ENCODE results near the gene ECM2. TPM values are rescaled to one million over a fixed set of nuclear protein-coding genes. Genes with fewer than 3 reads are reported as not detected.
A peak's percentile ranks its signal among the peaks of the same experiment; 100 is the strongest.

Gene ECM2
- total and polyA plus RNA-seq, 2 donors (not counting 1 experiment from before 2014, with no cell fraction given): 6.8 to 17.2 TPM

- Histone ChIP-seq H3K4me1 (ENCODE audit: control insufficient read depth, extremely low read depth, insufficient read depth, low read length) (peaks cover 29% of the 10 kb centered on the region), H3K36me3 (ENCODE audit: control insufficient read depth, insufficient read depth, low read length) (no peaks in the 10 kb centered on the region), H3K9me3 (ENCODE audit: control insufficient read depth, insufficient read depth, low read depth, low read length) (no peaks in the 10 kb centered on the region), H3K27me3 (ENCODE audit: control insufficient read depth, insufficient read depth, low read length) (no peaks in the 10 kb centered on the region), H3K9ac (ENCODE audit: insufficient read depth, low read length) (no peak overlapping the region), H4K20me1 (ENCODE audit: control insufficient read depth, extremely low read depth, insufficient read depth, low read length) (no peaks in the 10 kb centered on the region), H3K27ac (ENCODE audit: insufficient read depth, low read length) (peak overlapping the region; percentile 82), H2AFZ (ENCODE audit: low read length) (no peak overlapping the region), H3K79me2 (ENCODE audit: control insufficient read depth, insufficient read depth, low read length) (no peaks in the 10 kb centered on the region), H3K4me2 (ENCODE audit: extremely low read depth, insufficient read depth, low read length) (peak overlapping the region; percentile 73), H3K4me3 (replicated peaks in 1 of 4; ENCODE audit: control extremely low read depth in 1 of 4, insufficient read depth in 1 of 4, low read depth in 3 of 4, low read length in 4 of 4) (peak overlapping the region in 2 of 4 experiments; percentile 29 to 68)
- peak; percentile 97 for DNase-seq (ENCODE audit: low read depth in 2 of 2)
- TF ChIP-seq CTCF (conservative IDR thresholded peaks at IDR 0.05 in 1 of 2, IDR thresholded peaks at IDR 0.05 in 1 of 2; ENCODE audit: low read depth in 1 of 2, low read length in 2 of 2) (no peak), EZH2 (IDR thresholded peaks at IDR 0.05; ENCODE audit: low read length, missing control alignments) (no peak)
Observed at GRCh38 chr9:92506184-92506857, 29.5 kb downstream of the ECM2 start.

- H3K4me2 ChIP-seq (ENCODE audit: extremely low read depth, insufficient read depth, low read length): no peak overlapping the region
- no peak overlapping the region for H3K9ac ChIP-seq (ENCODE audit: insufficient read depth, low read length)
- H4K20me1 ChIP-seq (ENCODE audit: control insufficient read depth, extremely low read depth, insufficient read depth, low read length): no peaks in the 10 kb centered on the region
- H3K27ac ChIP-seq (ENCODE audit: insufficient read depth, low read length): peak overlapping the region; percentile 15
- H3K4me1 ChIP-seq (ENCODE audit: control insufficient read depth, extremely low read depth, insufficient read depth, low read length): peaks cover 29% of the 10 kb centered on the region
- H3K4me3 ChIP-seq (replicated peaks in 1 of 4; ENCODE audit: control extremely low read depth in 1 of 4, insufficient read depth in 1 of 4, low read depth in 3 of 4, low read length in 4 of 4): peak overlapping the region in 1 of 4 experiments; percentile 68
- TF ChIP-seq CTCF (conservative IDR thresholded peaks at IDR 0.05 in 1 of 2, IDR thresholded peaks at IDR 0.05 in 1 of 2; ENCODE audit: low read depth in 1 of 2, low read length in 2 of 2): no peak
- TF ChIP-seq EZH2 (IDR thresholded peaks at IDR 0.05; ENCODE audit: low read length, missing control alignments): no peak
- no peaks in the 10 kb centered on the region for H3K27me3 ChIP-seq (ENCODE audit: control insufficient read depth, insufficient read depth, low read length)
- H3K79me2 ChIP-seq (ENCODE audit: control insufficient read depth, insufficient read depth, low read length): no peaks in the 10 kb centered on the region
- H2AFZ ChIP-seq (ENCODE audit: low read length): peak overlapping the region; percentile 49
- H3K9me3 ChIP-seq (ENCODE audit: control insufficient read depth, insufficient read depth, low read depth, low read length): no peaks in the 10 kb centered on the region
- peak; percentile 22 to 89 for DNase-seq (ENCODE audit: low read depth in 2 of 2)
- no peaks in the 10 kb centered on the region for H3K36me3 ChIP-seq (ENCODE audit: control insufficient read depth, insufficient read depth, low read length)
Observed at GRCh38 chr9:92504881-92505280, 30.9 kb downstream of the ECM2 start.

GRCh38 chr9:92503156-92503555 lies 32.6 kb downstream of the ECM2 start:
- peaks cover 27% of the 10 kb centered on the region for H3K4me1 ChIP-seq (ENCODE audit: control insufficient read depth, extremely low read depth, insufficient read depth, low read length)

More at GRCh38 chr9:92503156-92503555, 32.6 kb downstream of the ECM2 start:
- no peak overlapping the region for H3K9ac ChIP-seq (ENCODE audit: insufficient read depth, low read length)
- no peak for TF ChIP-seq CTCF (conservative IDR thresholded peaks at IDR 0.05 in 1 of 2, IDR thresholded peaks at IDR 0.05 in 1 of 2; ENCODE audit: low read depth in 1 of 2, low read length in 2 of 2)
- TF ChIP-seq EZH2 (IDR thresholded peaks at IDR 0.05; ENCODE audit: low read length, missing control alignments): no peak
- H3K27ac ChIP-seq (ENCODE audit: insufficient read depth, low read length): no peak overlapping the region
- H3K4me2 ChIP-seq (ENCODE audit: extremely low read depth, insufficient read depth, low read length): no peak overlapping the region
- H3K79me2 ChIP-seq (ENCODE audit: control insufficient read depth, insufficient read depth, low read length): no peaks in the 10 kb centered on the region
- H3K36me3 ChIP-seq (ENCODE audit: control insufficient read depth, insufficient read depth, low read length): no peaks in the 10 kb centered on the region
- no peak overlapping the region for H2AFZ ChIP-seq (ENCODE audit: low read length)
- H4K20me1 ChIP-seq (ENCODE audit: control insufficient read depth, extremely low read depth, insufficient read depth, low read length): no peaks in the 10 kb centered on the region
- H3K9me3 ChIP-seq (ENCODE audit: control insufficient read depth, insufficient read depth, low read depth, low read length): no peaks in the 10 kb centered on the region
- H3K4me3 ChIP-seq (replicated peaks in 1 of 4; ENCODE audit: control extremely low read depth in 1 of 4, insufficient read depth in 1 of 4, low read depth in 3 of 4, low read length in 4 of 4): no peak overlapping the region
- no peaks in the 10 kb centered on the region for H3K27me3 ChIP-seq (ENCODE audit: control insufficient read depth, insufficient read depth, low read length)
- DNase-seq (ENCODE audit: low read depth in 2 of 2): no peak
